ENCODE measurements around the gene TEX14.

Gene TEX14

GRCh38 chr17:58618336-58618735, 73.5 kb downstream of the TEX14 start:
- H3K4me3 ChIP-seq (ENCODE audit: low read length): no peak overlapping the region
- TF ChIP-seq CTCF (conservative IDR thresholded peaks at IDR 0.05; ENCODE audit: low read depth, low read length): no peak
- no peak for DNase-seq (ENCODE audit: low read depth)

GRCh38 chr17:58617563-58617962, 74.3 kb downstream of the TEX14 start:
- no peak overlapping the region for H3K4me3 ChIP-seq (ENCODE audit: low read length)
- DNase-seq (ENCODE audit: low read depth): no peak
- TF ChIP-seq CTCF (conservative IDR thresholded peaks at IDR 0.05; ENCODE audit: low read depth, low read length): no peak

GRCh38 chr17:58615768-58616659, 75.8 kb downstream of the TEX14 start:
- TF ChIP-seq CTCF (conservative IDR thresholded peaks at IDR 0.05; ENCODE audit: low read depth, low read length): no peak
- DNase-seq (ENCODE audit: low read depth): no peak
- no peak overlapping the region for H3K4me3 ChIP-seq (ENCODE audit: low read length)

- no peak overlapping the region for H3K4me3 ChIP-seq (ENCODE audit: low read length)
- no peak for TF ChIP-seq CTCF (conservative IDR thresholded peaks at IDR 0.05; ENCODE audit: low read depth, low read length)
- no peak for DNase-seq (ENCODE audit: low read depth)
Measured at GRCh38 chr17:58614859-58615459, 76.9 kb downstream of the TEX14 start.

GRCh38 chr17:58611331-58611730, 80.5 kb downstream of the TEX14 start:
- no peak for TF ChIP-seq CTCF (conservative IDR thresholded peaks at IDR 0.05; ENCODE audit: low read depth, low read length)
- DNase-seq (ENCODE audit: low read depth): no peak
- no peak overlapping the region for H3K4me3 ChIP-seq (ENCODE audit: low read length)

GRCh38 chr17:58606934-58607333, 84.9 kb downstream of the TEX14 start:
- H3K4me3 ChIP-seq (ENCODE audit: low read length): no peak overlapping the region
- DNase-seq (ENCODE audit: low read depth): no peak
- TF ChIP-seq CTCF (conservative IDR thresholded peaks at IDR 0.05; ENCODE audit: low read depth, low read length): no peak

- H3K4me3 ChIP-seq (ENCODE audit: low read length): no peak overlapping the region
- no peak for TF ChIP-seq CTCF (conservative IDR thresholded peaks at IDR 0.05; ENCODE audit: low read depth, low read length)
- DNase-seq (ENCODE audit: low read depth): no peak
Measured at GRCh38 chr17:58605986-58606385, 85.9 kb downstream of the TEX14 start.
